Activated gamma-delta T cell (primary cell): Measurements from ENCODE around the gene KIF2B.
"Not testable (repeated sequence)": the region's sequence is repeated elsewhere in the genome, so short reads cannot be mapped to it uniquely, and the experiment has no call there.

Experiments
- DNase-seq: peaks from one replicate; lab custom pipeline; 2025; lab: John Stamatoyannopoulos, UW
- total RNA-seq, 2 donors: gene quantifications; one replicate each; lab custom pipeline; 2026; lab: John Stamatoyannopoulos, UW

Gene KIF2B
- 0 to 0.04 reads per million in 2 donors for total RNA-seq

GRCh38 chr17:53822764-53823163, at the start of gene KIF2B:
Gene KIF2B (plus strand): TSS chr17:53822927. CDS start chr17:53823034, 107 bp downstream.
- no peak for DNase-seq

- no peak for DNase-seq
Measured at GRCh38 chr17:53780320-53780719, 42.4 kb upstream of the KIF2B start.

GRCh38 chr17:53791551-53791950, 31.2 kb upstream of the KIF2B start:
- DNase-seq = no peak

- no peak for DNase-seq
Measured at GRCh38 chr17:53792451-53792850, 30.3 kb upstream of the KIF2B start.

- no peak for DNase-seq
Measured at GRCh38 chr17:53792997-53793396, 29.7 kb upstream of the KIF2B start.

GRCh38 chr17:53794875-53795274, 27.9 kb upstream of the KIF2B start:
- DNase-seq = no peak

GRCh38 chr17:53796642-53797041, 26.1 kb upstream of the KIF2B start:
- DNase-seq = no peak

- DNase-seq = no peak
Measured at GRCh38 chr17:53797501-53797900, 25.2 kb upstream of the KIF2B start.

- DNase-seq = no peak
Measured at GRCh38 chr17:53804437-53804836, 18.3 kb upstream of the KIF2B start.

- DNase-seq = no peak
Measured at GRCh38 chr17:53806473-53806872, 16.3 kb upstream of the KIF2B start.

GRCh38 chr17:53807286-53807685, 15.4 kb upstream of the KIF2B start:
- no peak for DNase-seq

- no peak for DNase-seq
Measured at GRCh38 chr17:53818271-53818670, 4.5 kb upstream of the KIF2B start.

GRCh38 chr17:53818929-53819328, 3.8 kb upstream of the KIF2B start:
- no peak for DNase-seq

- DNase-seq = no peak
Measured at GRCh38 chr17:53819956-53820355, 2.8 kb upstream of the KIF2B start.

- no peak for DNase-seq
Measured at GRCh38 chr17:53823341-53824050, 769 bp downstream of the KIF2B start.

GRCh38 chr17:53834771-53835170, 12.0 kb downstream of the KIF2B start:
- DNase-seq = not testable (repeated sequence)

- no peak for DNase-seq
Measured at GRCh38 chr17:53837131-53837530, 14.4 kb downstream of the KIF2B start.

GRCh38 chr17:53844491-53845107, 21.9 kb downstream of the KIF2B start:
- no peak for DNase-seq

- not testable (repeated sequence) for DNase-seq
Measured at GRCh38 chr17:53871128-53871527, 48.4 kb downstream of the KIF2B start.
